Measurements from ENCODE around the gene ADORA3. TPM values are rescaled to one million over a fixed set of nuclear protein-coding genes. Genes with fewer than 3 reads are reported as not detected.

Gene ADORA3
- total and polyA plus RNA-seq, 7 donors: 0.45 to 2.1 (median 1.2) TPM

DNA sequence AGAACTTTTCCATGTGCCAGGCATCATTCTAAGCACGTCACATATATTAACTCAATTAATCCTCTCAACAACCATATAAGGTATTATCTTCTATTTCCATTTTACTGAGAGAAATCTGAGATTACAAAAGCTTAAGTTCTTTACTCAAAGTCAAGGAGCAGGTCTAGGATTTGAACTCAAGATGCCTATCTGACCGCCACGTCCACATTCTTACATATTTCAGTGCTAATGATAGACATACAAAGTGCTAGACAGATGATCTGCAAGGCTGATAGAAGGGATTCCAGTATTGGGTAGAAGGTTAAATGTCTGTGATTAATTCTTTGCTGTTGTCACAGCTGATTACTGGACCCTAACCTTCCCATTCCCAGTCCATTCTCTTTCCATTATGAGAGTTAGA, 49.7 kb downstream of the ADORA3 start:
- intact Hi-C loops (cut with DNase I): no loop called here
- H3K27ac ChIP-seq: no peak overlapping the region

DNA sequence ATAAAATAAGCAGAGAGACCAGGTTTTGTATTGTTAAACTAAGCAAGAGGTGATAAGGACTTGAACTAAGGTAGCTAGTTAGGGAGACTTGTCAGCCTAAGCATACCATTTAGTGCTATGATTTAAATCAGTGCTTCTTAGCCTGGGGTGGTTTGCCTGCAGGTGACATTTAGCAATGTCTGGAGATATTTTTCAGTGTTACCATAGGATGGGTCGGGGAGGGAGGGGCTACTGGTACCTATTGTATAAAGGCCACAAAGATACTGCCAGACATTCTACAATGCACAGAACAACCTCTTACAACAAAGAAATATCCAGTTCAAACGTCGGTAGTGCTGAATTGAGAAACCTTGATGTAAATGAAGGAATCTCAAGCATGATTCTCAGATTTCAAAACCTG, 50.9 kb downstream of the ADORA3 start:
- Histone ChIP-seq H3K27ac (no peak overlapping the region), H3K27me3 (ENCODE audit: insufficient read depth in 3 of 3, low read length in 2 of 3) (no peaks in the 10 kb centered on the region), H3K4me3 (peak overlapping the region; percentile 86), H3K4me1 (peaks cover 54% of the 10 kb centered on the region), H3K9me3 (no peaks in the 10 kb centered on the region), H3K36me3 (ENCODE audit: insufficient read depth in 1 of 2, low read depth in 1 of 2) (peaks cover 9 to 49% of the 10 kb centered on the region in 2 donors)
- TF ChIP-seq, protein P1, sequence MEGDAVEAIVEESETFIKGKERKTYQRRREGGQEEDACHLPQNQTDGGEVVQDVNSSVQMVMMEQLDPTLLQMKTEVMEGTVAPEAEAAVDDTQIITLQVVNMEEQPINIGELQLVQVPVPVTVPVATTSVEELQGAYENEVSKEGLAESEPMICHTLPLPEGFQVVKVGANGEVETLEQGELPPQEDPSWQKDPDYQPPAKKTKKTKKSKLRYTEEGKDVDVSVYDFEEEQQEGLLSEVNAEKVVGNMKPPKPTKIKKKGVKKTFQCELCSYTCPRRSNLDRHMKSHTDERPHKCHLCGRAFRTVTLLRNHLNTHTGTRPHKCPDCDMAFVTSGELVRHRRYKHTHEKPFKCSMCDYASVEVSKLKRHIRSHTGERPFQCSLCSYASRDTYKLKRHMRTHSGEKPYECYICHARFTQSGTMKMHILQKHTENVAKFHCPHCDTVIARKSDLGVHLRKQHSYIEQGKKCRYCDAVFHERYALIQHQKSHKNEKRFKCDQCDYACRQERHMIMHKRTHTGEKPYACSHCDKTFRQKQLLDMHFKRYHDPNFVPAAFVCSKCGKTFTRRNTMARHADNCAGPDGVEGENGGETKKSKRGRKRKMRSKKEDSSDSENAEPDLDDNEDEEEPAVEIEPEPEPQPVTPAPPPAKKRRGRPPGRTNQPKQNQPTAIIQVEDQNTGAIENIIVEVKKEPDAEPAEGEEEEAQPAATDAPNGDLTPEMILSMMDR (IDR thresholded peaks at IDR 0.05): no peak
- ATAC-seq: no peak
- no peak for DNase-seq
- intact Hi-C loops (cut with DNase I): no loop called here
- 50 to 59% (median 58%) methylated on average over 3 of the region's 3 CpGs for WGBS, 3 donors

More for the DNA sequence above, 49.7 kb downstream of the ADORA3 start:
- no peak for DNase-seq
- Histone ChIP-seq H3K4me3 (no peak overlapping the region), H3K4me1 (peaks cover 47% of the 10 kb centered on the region), H3K27me3 (ENCODE audit: insufficient read depth in 3 of 3, low read length in 2 of 3) (no peaks in the 10 kb centered on the region), H3K9me3 (no peaks in the 10 kb centered on the region), H3K36me3 (ENCODE audit: insufficient read depth in 1 of 2, low read depth in 1 of 2) (peaks cover 9 to 60% of the 10 kb centered on the region in 2 donors)
- TF ChIP-seq, protein P1 (IDR thresholded peaks at IDR 0.05): no peak
- 63 to 67% (median 65%) methylated on average over 3 of the region's 3 CpGs for WGBS, 3 donors
- no peak for ATAC-seq

DNA sequence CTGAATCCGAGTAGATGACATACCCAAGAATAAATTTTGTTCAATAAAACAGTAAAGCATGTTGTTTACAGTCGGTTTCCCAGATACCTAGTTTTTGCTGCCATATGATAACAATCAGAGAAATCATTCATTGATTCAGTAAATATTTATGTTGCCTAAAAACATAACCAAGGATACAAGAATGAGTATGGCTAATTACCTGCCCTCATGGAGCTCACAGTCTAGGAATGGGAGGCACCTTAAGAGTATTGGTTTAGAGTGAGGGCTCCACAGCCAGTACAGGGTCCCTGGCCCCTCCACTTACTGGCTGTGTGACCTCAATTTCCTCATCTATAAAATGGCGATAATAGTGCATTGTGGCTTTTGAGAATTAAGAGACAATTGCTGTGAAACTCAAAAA, 53.2 kb downstream of the ADORA3 start:
- TF ChIP-seq, protein P1 (IDR thresholded peaks at IDR 0.05): no peak
- intact Hi-C loops (cut with DNase I): no loop called here
- WGBS, 3 donors: 41 to 46% (median 44%) methylated on average over 3 of the region's 3 CpGs
- Histone ChIP-seq H3K27ac (peak overlapping the region; percentile 89), H3K4me3 (peak overlapping the region; percentile 86), H3K36me3 (ENCODE audit: insufficient read depth in 1 of 2, low read depth in 1 of 2) (peaks cover 8 to 46% of the 10 kb centered on the region in 2 donors), H3K9me3 (no peaks in the 10 kb centered on the region), H3K27me3 (ENCODE audit: insufficient read depth in 3 of 3, low read length in 2 of 3) (no peaks in the 10 kb centered on the region), H3K4me1 (peaks cover 54% of the 10 kb centered on the region)
- ATAC-seq (no peak), DNase-seq (no peak)

DNA sequence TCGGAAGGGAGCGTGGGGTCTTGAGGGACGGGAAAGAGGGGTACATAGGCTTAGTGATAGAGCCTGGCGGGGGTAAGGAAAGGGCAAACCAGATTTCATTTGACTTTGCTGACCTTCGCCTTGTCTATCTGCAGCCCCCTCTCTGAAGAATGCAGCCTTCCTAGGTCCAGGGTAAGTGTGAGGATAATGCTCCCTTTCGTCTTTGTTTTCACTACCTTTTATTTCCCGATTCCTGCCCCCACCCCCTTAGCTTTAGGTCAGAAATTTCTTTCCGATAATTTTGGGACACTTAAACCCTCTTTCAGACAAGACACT, 53.8 kb downstream of the ADORA3 start:
- WGBS, 3 donors: 0 to 1% (median 0%) methylated on average over 8 of the region's 8 CpGs
- no peaks in the 10 kb centered on the region for H3K27me3 ChIP-seq (ENCODE audit: insufficient read depth in 3 of 3, low read length in 2 of 3)
- peaks cover 10 to 48% of the 10 kb centered on the region in 2 donors for H3K36me3 ChIP-seq (ENCODE audit: insufficient read depth in 1 of 2, low read depth in 1 of 2)
- DNase-seq (no peak), ATAC-seq (no peak)
- TF ChIP-seq, protein P1 (IDR thresholded peaks at IDR 0.05): no peak
- H3K4me1 ChIP-seq: peaks cover 50% of the 10 kb centered on the region
- no peaks in the 10 kb centered on the region for H3K9me3 ChIP-seq
- H3K4me3 ChIP-seq: peak overlapping the region; percentile 86
- intact Hi-C loops (cut with DNase I): loop anchor here (5.0 to 10.0 kb wide), 3 partner anchors 305 to 1105 kb away; partner anchors contain the start of genes CEPT1 (in 2 of the 2) and DRAM2 (in 2 of the 2)
- peak overlapping the region; percentile 89 for H3K27ac ChIP-seq

Other genes starting within 250 kb of the ADORA3 start
- not detected for gene CHIA, start 212.8 kb downstream of the ADORA3 start, total RNA-seq
- gene CHIA, start 212.8 kb downstream of the ADORA3 start, polyA plus RNA-seq: under 1 TPM in 2 of 3 donors, not detected in 1; 0.04 to 0.27 TPM
- gene OVGP1, start 75.9 kb downstream of the ADORA3 start, total RNA-seq: under 1 TPM; 0.25 to 0.64 (median 0.54) TPM
- under 1 TPM; 0.25 to 0.39 (median 0.28) TPM for gene OVGP1, start 75.9 kb downstream of the ADORA3 start, polyA plus RNA-seq
- gene WDR77, start 54.4 kb downstream of the ADORA3 start, total RNA-seq: 10 to 100 TPM; 35.3 to 48.2 (median 42.9) TPM
- gene WDR77, start 54.4 kb downstream of the ADORA3 start, polyA plus RNA-seq: 100 to 1,000 TPM in 1 of 3 donors, 10 to 100 TPM in 2; 36.7 to 103 (median 62.7) TPM
- 100 to 1,000 TPM; 272 to 484 (median 398) TPM for gene ATP5PB, start 54.2 kb downstream of the ADORA3 start, total RNA-seq
- 100 to 1,000 TPM; 378 to 649 (median 465) TPM for gene ATP5PB, start 54.2 kb downstream of the ADORA3 start, polyA plus RNA-seq
- 1 to 10 TPM; 3.6 to 8.5 (median 6.3) TPM for gene C1orf162, start 29.6 kb downstream of the ADORA3 start, total RNA-seq
- 1 to 10 TPM; 3.8 to 9.9 (median 4.1) TPM for gene C1orf162, start 29.6 kb downstream of the ADORA3 start, polyA plus RNA-seq
- gene TMIGD3, start within 50 bp of the ADORA3 start, total RNA-seq: 1 to 10 TPM in 1 of 4 donors, under 1 TPM in 3; 0.34 to 1.1 (median 0.70) TPM
- under 1 TPM; 0.51 to 0.85 (median 0.52) TPM for gene TMIGD3, start within 50 bp of the ADORA3 start, polyA plus RNA-seq
- gene RAP1A, start 116.2 kb upstream of the ADORA3 start, total RNA-seq: 10 to 100 TPM; 63.6 to 94.8 (median 73.8) TPM
- gene RAP1A, start 116.2 kb upstream of the ADORA3 start, polyA plus RNA-seq: 100 to 1,000 TPM in 2 of 3 donors, 10 to 100 TPM in 1; 64.2 to 235 (median 102) TPM
- gene INKA2, start 235.8 kb upstream of the ADORA3 start, total RNA-seq: 10 to 100 TPM in 2 of 4 donors, 1 to 10 TPM in 2; 7.4 to 15.0 (median 10.4) TPM
- gene INKA2, start 235.8 kb upstream of the ADORA3 start, polyA plus RNA-seq: 1 to 10 TPM; 1.6 to 5.4 (median 3.7) TPM